GM19099 (cell line): ENCODE measurements around the gene RGMA.

Experiments
- POLR2A ChIP-seq: IDR thresholded peaks from 3 replicates; pipeline ENCODE4 v1.6.1; 2011; ENCODE audit warnings: low read depth; ENCODE audit not compliant: insufficient read length; ENCODE audit errors: extremely low read depth

The RGMA gene

DNA sequence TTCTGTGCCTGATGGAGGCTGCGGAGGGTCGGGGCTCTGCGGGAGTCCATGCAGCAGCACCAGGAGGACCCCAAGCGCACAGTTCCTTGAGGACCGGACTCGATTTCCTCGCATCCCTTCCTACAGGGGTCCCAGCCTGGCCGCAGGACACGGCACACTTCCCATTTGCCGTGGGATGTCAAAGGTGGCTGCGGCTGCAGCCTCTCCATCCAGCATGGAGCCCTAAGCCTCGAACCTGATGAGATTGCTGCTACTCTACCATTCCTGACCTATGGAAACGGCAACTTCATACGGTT lies 40.6 kb downstream of the RGMA start:
- TF ChIP-seq POLR2A = no peak

- TF ChIP-seq POLR2A = no peak
These were observed 41.2 kb downstream of the RGMA start for GRCh38 chr15:93047621-93048425.

DNA sequence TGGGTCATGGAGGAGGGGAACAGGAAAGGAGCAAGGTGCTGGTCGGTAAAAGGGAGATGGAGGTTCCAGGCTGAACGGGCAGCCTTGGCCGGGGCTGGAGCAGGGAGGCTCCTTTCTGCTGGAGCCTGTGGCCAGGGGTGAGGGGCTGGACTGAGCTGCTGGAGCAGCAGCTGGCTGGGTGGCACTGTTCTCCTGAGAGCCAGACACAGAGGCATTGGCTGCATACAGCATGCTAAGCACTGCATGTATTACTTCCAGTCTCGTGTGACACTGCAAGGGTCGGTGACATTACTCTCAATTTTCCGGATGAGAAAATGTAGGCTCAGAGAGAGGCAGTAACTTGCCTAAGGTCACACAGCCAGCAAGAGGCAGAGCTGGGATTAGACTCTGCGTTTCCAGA lies 42.3 kb downstream of the RGMA start:
- no peak for TF ChIP-seq POLR2A

DNA sequence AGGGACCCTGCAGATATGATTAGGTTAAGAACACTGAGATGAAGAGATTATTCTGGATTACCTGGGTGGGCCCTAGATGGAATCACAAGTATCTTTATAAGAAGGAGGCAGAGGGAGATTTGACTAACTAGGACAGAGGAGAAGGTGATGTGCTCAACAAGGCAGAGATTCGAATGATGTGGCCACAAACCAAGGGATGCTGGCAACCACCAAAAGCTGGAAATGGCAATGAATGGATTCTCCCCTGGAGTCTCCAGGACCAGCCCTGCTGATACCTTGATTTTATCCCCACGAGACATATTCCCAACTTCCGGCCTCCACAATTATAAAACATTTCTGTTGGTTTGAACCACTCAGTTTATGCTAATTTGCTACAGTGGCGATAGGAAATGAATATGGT lies 42.9 kb downstream of the RGMA start:
- TF ChIP-seq POLR2A = no peak

DNA sequence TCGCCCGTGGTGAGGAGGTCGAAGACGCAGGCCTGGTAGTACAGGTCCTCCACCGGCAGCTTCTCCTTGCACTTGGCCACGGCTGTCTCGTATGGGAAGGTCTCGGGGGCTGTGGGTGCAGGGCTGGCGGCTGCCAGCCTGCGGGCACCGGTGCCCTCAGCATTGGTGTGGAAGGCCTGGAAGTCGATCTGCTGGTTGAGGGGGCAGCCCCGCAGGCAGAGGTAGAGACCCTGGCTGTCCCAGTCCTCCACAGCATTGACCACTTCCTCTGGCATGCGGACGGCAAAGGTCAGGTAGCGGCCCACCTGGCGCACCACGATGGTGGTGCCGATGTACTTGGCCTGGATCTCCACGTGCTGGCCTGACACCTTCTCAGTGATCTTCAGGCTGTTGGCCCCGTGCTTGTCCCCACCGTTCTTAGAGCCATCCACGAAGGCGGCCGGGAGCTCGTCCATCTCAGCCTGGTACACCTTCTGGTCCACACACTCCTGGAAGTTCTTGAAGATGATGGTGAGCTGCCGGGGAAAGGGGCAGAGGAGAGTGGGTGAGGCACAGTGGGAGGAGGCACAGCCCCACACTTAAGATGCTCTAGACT lies 43.7 kb downstream of the RGMA start:
- no peak for TF ChIP-seq POLR2A

DNA sequence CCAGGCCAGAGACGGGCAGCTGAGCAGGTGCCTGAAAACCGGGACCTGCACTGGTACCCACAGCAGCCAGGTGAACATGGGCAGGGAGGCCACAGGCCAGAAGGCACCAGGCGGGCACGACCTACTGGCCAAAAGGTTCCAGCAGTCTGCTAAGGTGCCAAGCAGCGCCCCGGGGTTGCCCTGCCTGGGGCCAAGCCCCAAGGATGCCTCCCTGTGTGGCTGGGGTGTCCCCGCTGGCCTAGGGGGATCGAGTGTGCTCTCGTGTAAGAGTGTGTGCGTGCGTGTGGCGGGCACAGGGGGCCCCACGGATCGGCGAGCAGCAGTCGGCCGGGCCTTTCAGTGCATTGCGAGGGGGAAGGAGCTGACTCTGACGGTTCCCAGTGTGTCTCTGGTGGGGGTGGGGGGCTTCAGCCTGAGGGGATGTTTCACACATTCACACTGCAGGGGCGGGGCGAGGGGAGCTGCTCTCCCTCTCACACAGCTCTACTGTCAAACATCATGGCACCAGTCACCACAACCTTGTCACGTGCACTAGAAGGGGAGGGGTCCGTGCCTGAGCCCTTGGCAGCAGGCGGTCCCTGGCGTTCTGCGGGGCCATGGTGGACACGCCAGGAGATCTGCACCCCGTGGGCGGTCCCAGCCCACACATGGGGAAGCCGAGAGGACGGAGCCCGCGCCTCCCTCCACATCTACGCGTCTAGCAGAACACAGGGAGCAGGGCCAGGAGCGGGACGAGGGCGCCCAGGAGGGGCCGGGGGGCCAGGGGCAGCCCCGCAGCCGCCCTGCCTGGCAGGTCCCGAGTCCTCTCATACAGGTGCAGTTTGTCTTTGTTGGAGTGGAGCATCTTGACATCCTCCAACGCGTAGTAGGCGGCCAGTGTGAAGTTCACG lies 44.5 kb downstream of the RGMA start:
- no peak for TF ChIP-seq POLR2A

- no peak for TF ChIP-seq POLR2A
These were observed 45.2 kb downstream of the RGMA start for GRCh38 chr15:93043621-93044300.

- no peak for TF ChIP-seq POLR2A
These were observed 46.2 kb downstream of the RGMA start for GRCh38 chr15:93042691-93043378.

- no peak for TF ChIP-seq POLR2A
These were observed 46.8 kb downstream of the RGMA start for GRCh38 chr15:93042211-93042610.

DNA sequence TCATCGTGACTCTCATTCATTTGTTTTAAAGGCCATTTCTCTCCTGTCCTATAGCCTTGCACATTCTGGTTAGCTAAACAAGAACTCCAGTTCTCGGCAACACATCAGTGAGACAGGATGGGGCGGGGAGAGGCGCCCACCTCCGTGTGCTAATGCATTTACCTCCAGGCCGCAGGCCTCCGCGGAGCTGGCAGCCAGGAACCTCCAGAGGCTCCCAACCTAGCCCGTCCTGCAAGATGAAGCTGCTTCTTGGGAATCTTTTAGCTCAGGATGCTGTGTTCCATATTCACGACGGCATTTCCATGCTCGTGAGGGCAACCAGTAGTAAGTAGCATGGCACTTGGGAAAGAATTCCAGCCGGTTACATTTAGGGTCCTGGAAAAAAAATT lies 47.9 kb downstream of the RGMA start:
- TF ChIP-seq POLR2A = no peak

GRCh38 chr15:93040288-93041158 lies 48.5 kb downstream of the RGMA start:
- TF ChIP-seq POLR2A = no peak

- no peak for TF ChIP-seq POLR2A
These were observed 50.9 kb downstream of the RGMA start for GRCh38 chr15:93037820-93038705.
